Activated CD8-positive, alpha-beta memory T cell treated with anti-CD3 and anti-CD28 coated beads, Interleukin-2, amount 10 ng/mL, durations not matched to agents 7 days and 5 days (primary cell): ENCODE measurements around the gene PRR20B. TPM values are rescaled to one million over a fixed set of nuclear protein-coding genes. Genes with fewer than 3 reads are reported as not detected.
"Not testable (repeated sequence)": the region's sequence is repeated elsewhere in the genome, so short reads cannot be mapped to it uniquely, and the experiment has no call there.

ENCODE experiments used
- ATAC-seq: fragments of 150-1000 bp; cut with Tn5 transposase; one replicate; pipeline ENCODE4 v1.10.0; 2021; ENCODE audit warnings: moderate library complexity
- CTCF ChIA-PET: fragments of 350-600 bp; sonication (Branson Sonifier 250); formaldehyde crosslinking; loops from one replicate; lab custom pipeline; 2021; ENCODE audit warnings: antibody characterized with exemption; lab: Charles Lee
- DNase-seq: peaks from one replicate; pipeline ENCODE4 v3.0.0-alpha.2; 2020
- H3K27ac Mint-ChIP-seq: one replicate; pipeline ENCODE4 v1.8.0; 2021; ENCODE audit warnings: mild to moderate bottlenecking, mixed read lengths
- H3K27me3 Mint-ChIP-seq: one replicate; pipeline ENCODE4 v1.8.0; 2021; ENCODE audit warnings: mixed read lengths
- H3K36me3 Mint-ChIP-seq: one replicate; pipeline ENCODE4 v1.8.0; 2021; ENCODE audit warnings: mild to moderate bottlenecking, mixed read lengths
- H3K4me1 Mint-ChIP-seq: one replicate; pipeline ENCODE4 v1.8.0; 2021; ENCODE audit warnings: mixed read lengths
- H3K4me3 Mint-ChIP-seq: one replicate; pipeline ENCODE4 v1.8.0; 2021; ENCODE audit warnings: mild to moderate bottlenecking, moderate library complexity, mixed read lengths
- H3K9me3 Mint-ChIP-seq: one replicate; pipeline ENCODE4 v1.8.0; 2022; ENCODE audit warnings: low read depth, mixed read lengths
- total RNA-seq, 2 experiments: library from RNA; stranded (reverse); gene quantifications; one replicate each; pipeline ENCODE4 v1.2.3, GENCODE V29; 2021

PRR20B gene
- not detected for total RNA-seq

GRCh38 chr13:57147188-57147587 lies at the start of gene PRR20B:
PRR20B (plus strand) TSS chr13:57147488; CDS start chr13:57147875, 387 bp downstream.
- DNase-seq, H3K27ac Mint-ChIP-seq, H3K36me3 Mint-ChIP-seq, H3K27me3 Mint-ChIP-seq, H3K4me1 Mint-ChIP-seq, H3K9me3 Mint-ChIP-seq, CTCF ChIA-PET, H3K4me3 Mint-ChIP-seq, ATAC-seq: not testable (repeated sequence)

GRCh38 chr13:57114945-57115344 lies 32.3 kb upstream of the PRR20B start:
- H3K4me3 Mint-ChIP-seq = no peak overlapping the region
- H3K27me3 Mint-ChIP-seq = no peaks in the 10 kb centered on the region
- CTCF ChIA-PET = no interaction called here

GRCh38 chr13:57123681-57124080 lies 23.6 kb upstream of the PRR20B start:
- CTCF ChIA-PET = no interaction called here
- no peaks in the 10 kb centered on the region for H3K4me1 Mint-ChIP-seq
- H3K9me3 Mint-ChIP-seq = peaks cover 9% of the 10 kb centered on the region
- ATAC-seq (no peak), DNase-seq (no peak)
- H3K27ac Mint-ChIP-seq = no peak overlapping the region
- no peak overlapping the region for H3K4me3 Mint-ChIP-seq
- H3K36me3 Mint-ChIP-seq = no peaks in the 10 kb centered on the region
- no peaks in the 10 kb centered on the region for H3K27me3 Mint-ChIP-seq

More at GRCh38 chr13:57114945-57115344, 32.3 kb upstream of the PRR20B start:
- peaks cover 5% of the 10 kb centered on the region for H3K9me3 Mint-ChIP-seq
- no peak for ATAC-seq
- no peak overlapping the region for H3K27ac Mint-ChIP-seq
- no peak for DNase-seq
- H3K36me3 Mint-ChIP-seq = no peaks in the 10 kb centered on the region
- no peaks in the 10 kb centered on the region for H3K4me1 Mint-ChIP-seq

GRCh38 chr13:57128909-57129308 lies 18.4 kb upstream of the PRR20B start:
- H3K9me3 Mint-ChIP-seq = peaks cover 11% of the 10 kb centered on the region
- no peaks in the 10 kb centered on the region for H3K27me3 Mint-ChIP-seq
- no peak overlapping the region for H3K4me3 Mint-ChIP-seq
- no peaks in the 10 kb centered on the region for H3K36me3 Mint-ChIP-seq
- no peak for ATAC-seq
- DNase-seq = no peak
- no peak overlapping the region for H3K27ac Mint-ChIP-seq
- CTCF ChIA-PET = no interaction called here
- no peaks in the 10 kb centered on the region for H3K4me1 Mint-ChIP-seq

GRCh38 chr13:57136093-57136492 lies 11.2 kb upstream of the PRR20B start:
- no peak overlapping the region for H3K4me3 Mint-ChIP-seq
- H3K27me3 Mint-ChIP-seq = no peaks in the 10 kb centered on the region
- H3K27ac Mint-ChIP-seq = no peak overlapping the region
- ATAC-seq (no peak), DNase-seq (no peak)
- H3K36me3 Mint-ChIP-seq = no peaks in the 10 kb centered on the region
- peaks cover 6% of the 10 kb centered on the region for H3K9me3 Mint-ChIP-seq
- CTCF ChIA-PET = no interaction called here
- no peaks in the 10 kb centered on the region for H3K4me1 Mint-ChIP-seq

GRCh38 chr13:57137585-57137984 lies 9.7 kb upstream of the PRR20B start:
- CTCF ChIA-PET = no interaction called here
- DNase-seq (no peak), ATAC-seq (no peak)
- Mint-ChIP-seq H3K4me3 (no peak overlapping the region), H3K36me3 (no peaks in the 10 kb centered on the region), H3K27ac (no peak overlapping the region), H3K27me3 (no peaks in the 10 kb centered on the region), H3K9me3 (peaks cover 4% of the 10 kb centered on the region), H3K4me1 (no peaks in the 10 kb centered on the region)

- H3K4me3 Mint-ChIP-seq = no peak overlapping the region
- DNase-seq = no peak
- CTCF ChIA-PET = no interaction called here
- peaks cover 4% of the 10 kb centered on the region for H3K9me3 Mint-ChIP-seq
- no peaks in the 10 kb centered on the region for H3K27me3 Mint-ChIP-seq
- no peaks in the 10 kb centered on the region for H3K4me1 Mint-ChIP-seq
- no peaks in the 10 kb centered on the region for H3K36me3 Mint-ChIP-seq
- no peak overlapping the region for H3K27ac Mint-ChIP-seq
- ATAC-seq = no peak
These were observed 8.3 kb upstream of the PRR20B start for GRCh38 chr13:57138988-57139387.

- H3K36me3 Mint-ChIP-seq, ATAC-seq, H3K4me3 Mint-ChIP-seq, H3K27me3 Mint-ChIP-seq, H3K9me3 Mint-ChIP-seq, DNase-seq, CTCF ChIA-PET, H3K27ac Mint-ChIP-seq, H3K4me1 Mint-ChIP-seq: not testable (repeated sequence)
These were observed 7.5 kb upstream of the PRR20B start for GRCh38 chr13:57139781-57140180.

GRCh38 chr13:57140235-57140968 lies 6.9 kb upstream of the PRR20B start, which contains the start of gene PRR20A:
PRR20A (plus strand) TSS chr13:57140918; CDS start chr13:57141305, 387 bp downstream.
- H3K36me3 Mint-ChIP-seq, H3K4me3 Mint-ChIP-seq, H3K27me3 Mint-ChIP-seq, CTCF ChIA-PET, H3K4me1 Mint-ChIP-seq, DNase-seq, H3K9me3 Mint-ChIP-seq, H3K27ac Mint-ChIP-seq, ATAC-seq: not testable (repeated sequence)

GRCh38 chr13:57148106-57148505 lies 818 bp downstream of the PRR20B start:
- ATAC-seq, H3K27ac Mint-ChIP-seq, H3K9me3 Mint-ChIP-seq, H3K36me3 Mint-ChIP-seq, H3K4me3 Mint-ChIP-seq, DNase-seq, H3K4me1 Mint-ChIP-seq, CTCF ChIA-PET, H3K27me3 Mint-ChIP-seq: not testable (repeated sequence)

- H3K4me3 Mint-ChIP-seq, H3K27ac Mint-ChIP-seq, DNase-seq, H3K9me3 Mint-ChIP-seq, ATAC-seq, CTCF ChIA-PET, H3K27me3 Mint-ChIP-seq, H3K4me1 Mint-ChIP-seq, H3K36me3 Mint-ChIP-seq: not testable (repeated sequence)
These were observed 6.5 kb downstream of the PRR20B start, which contains the start of gene PRR20C for GRCh38 chr13:57153761-57154160. PRR20C (plus strand) TSS chr13:57154061; CDS start chr13:57154448, 387 bp downstream.

GRCh38 chr13:57160332-57160731 lies 13.0 kb downstream of the PRR20B start, which contains the start of gene PRR20D:
PRR20D (plus strand) TSS chr13:57160632; CDS start chr13:57161019, 387 bp downstream.
- H3K4me1 Mint-ChIP-seq, DNase-seq, H3K9me3 Mint-ChIP-seq, H3K4me3 Mint-ChIP-seq, H3K27ac Mint-ChIP-seq, H3K27me3 Mint-ChIP-seq, ATAC-seq, CTCF ChIA-PET, H3K36me3 Mint-ChIP-seq: not testable (repeated sequence)

- H3K27ac Mint-ChIP-seq, H3K4me3 Mint-ChIP-seq, H3K9me3 Mint-ChIP-seq, ATAC-seq, DNase-seq, H3K27me3 Mint-ChIP-seq, CTCF ChIA-PET, H3K4me1 Mint-ChIP-seq, H3K36me3 Mint-ChIP-seq: not testable (repeated sequence)
These were observed 19.6 kb downstream of the PRR20B start, which contains the start of gene PRR20E for GRCh38 chr13:57166897-57167296. PRR20E (plus strand) TSS chr13:57167197; CDS start chr13:57167584, 387 bp downstream.

- H3K27me3 Mint-ChIP-seq = no peaks in the 10 kb centered on the region
- CTCF ChIA-PET = no interaction called here
These were observed 44.4 kb downstream of the PRR20B start for GRCh38 chr13:57191667-57192066.

More at GRCh38 chr13:57191667-57192066, 44.4 kb downstream of the PRR20B start:
- Mint-ChIP-seq H3K27ac (no peak overlapping the region), H3K9me3 (peaks cover 9% of the 10 kb centered on the region), H3K4me1 (no peaks in the 10 kb centered on the region), H3K36me3 (no peaks in the 10 kb centered on the region), H3K4me3 (no peak overlapping the region)
- DNase-seq (no peak), ATAC-seq (no peak)
